Measurements from ENCODE around the gene PCDH9.

GRCh38 chr13:67216864-67217263, 13.3 kb downstream of the PCDH9 start:
- TF ChIP-seq POLR2A (IDR thresholded peaks at IDR 0.05; ENCODE audit: low read depth, low read length) (no peak), POLR2AphosphoS5 (IDR thresholded peaks at IDR 0.05; ENCODE audit: low read depth, low read length) (no peak)
